HL-60/S4 treated with phorbol 12-myristate 13-acetate at 8.2 ng/mL for 4 days and 3 days (cell line): Measurements from ENCODE around the gene SLC38A10.

Source experiments
- in situ Hi-C: fragments of 300-500 bp; cut with MboI; formaldehyde crosslinking; loops from 2 replicates; pipeline ENCODE4 v1.15.0; 2022; ENCODE audit warnings: low sequenced_read_pairs

Gene SLC38A10

DNA sequence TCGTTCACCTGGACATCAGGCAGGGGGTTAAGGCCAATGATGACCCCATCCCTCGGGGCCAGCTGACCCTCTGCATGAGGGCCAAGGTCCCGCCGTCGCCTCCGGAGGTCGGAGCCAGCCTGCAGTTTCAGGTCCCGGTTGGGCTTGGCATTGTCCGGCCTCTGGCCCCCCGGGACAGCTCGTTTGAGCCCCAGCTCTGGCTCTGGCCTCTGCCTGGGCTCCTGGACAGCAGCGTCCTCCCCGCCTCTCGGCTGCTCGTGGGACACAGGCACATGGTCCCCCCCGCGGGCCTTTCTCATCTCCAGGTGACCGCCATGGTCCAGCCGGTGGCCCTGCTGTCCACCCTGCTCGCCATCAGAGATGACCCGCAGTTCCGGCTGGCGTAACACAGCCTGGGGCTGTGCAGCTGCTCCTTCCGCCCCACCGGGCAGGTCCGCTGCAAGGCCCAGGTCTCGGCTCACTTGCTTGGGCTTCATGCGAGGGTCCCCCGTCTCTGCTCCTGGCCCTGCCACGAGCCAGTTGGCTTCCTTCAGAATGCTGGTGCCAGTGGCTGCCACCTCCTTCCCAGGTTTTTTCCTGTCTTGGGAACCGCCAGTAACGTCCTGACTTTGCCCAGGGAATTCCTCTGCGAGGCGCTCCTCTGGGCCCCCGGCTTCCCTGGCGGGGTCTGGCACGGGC lies 49.3 kb downstream of the SLC38A10 start:
- in situ Hi-C loops: loop anchor here (25.0 kb wide), 1 partner anchor 109 kb away; no protein-coding TSS in a partner anchor

- in situ Hi-C loops: loop anchor here (25.0 kb wide), 1 partner anchor 108 kb away; no protein-coding TSS in a partner anchor
Observed at GRCh38 chr17:81245024-81245664, 50.0 kb downstream of the SLC38A10 start.

DNA sequence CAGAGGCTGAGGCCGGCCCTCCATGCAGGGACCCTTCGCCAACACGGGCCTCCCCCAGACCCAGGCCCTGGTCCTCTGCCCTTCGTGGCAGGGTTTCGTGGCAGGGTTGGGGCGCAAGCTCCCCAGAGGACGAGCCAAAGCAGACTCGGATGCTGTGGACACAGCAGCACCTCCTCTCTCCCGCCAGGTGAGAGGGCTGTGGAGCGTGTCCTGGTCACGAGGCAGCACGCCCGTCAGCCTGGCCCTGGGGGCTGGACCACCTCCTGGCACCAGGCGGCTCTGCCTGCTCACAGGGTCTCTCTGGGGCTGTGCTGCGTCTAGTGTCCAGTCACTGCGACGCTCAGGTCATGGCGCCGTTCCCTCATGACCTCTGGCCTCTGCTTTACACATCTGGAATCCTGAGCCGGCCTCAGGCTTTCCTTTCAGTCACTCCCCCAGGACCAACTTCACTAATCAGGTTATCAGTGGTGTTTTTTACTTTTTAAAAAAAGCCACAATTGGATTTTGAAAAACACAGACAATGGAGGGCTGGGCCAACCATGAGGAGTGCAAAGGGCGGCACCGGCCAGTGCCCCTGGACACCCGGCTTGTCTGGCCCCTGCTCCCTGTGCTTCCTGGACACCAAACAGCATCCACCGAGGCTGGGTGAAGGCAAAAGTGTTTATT lies 50.6 kb downstream of the SLC38A10 start:
- in situ Hi-C loops: loop anchor here (25.0 kb wide), 1 partner anchor 107 kb away; no protein-coding TSS in a partner anchor

- in situ Hi-C loops: loop anchor here (25.0 kb wide), 1 partner anchor 106 kb away; no protein-coding TSS in a partner anchor
Observed at GRCh38 chr17:81243333-81243664, 51.8 kb downstream of the SLC38A10 start.

DNA sequence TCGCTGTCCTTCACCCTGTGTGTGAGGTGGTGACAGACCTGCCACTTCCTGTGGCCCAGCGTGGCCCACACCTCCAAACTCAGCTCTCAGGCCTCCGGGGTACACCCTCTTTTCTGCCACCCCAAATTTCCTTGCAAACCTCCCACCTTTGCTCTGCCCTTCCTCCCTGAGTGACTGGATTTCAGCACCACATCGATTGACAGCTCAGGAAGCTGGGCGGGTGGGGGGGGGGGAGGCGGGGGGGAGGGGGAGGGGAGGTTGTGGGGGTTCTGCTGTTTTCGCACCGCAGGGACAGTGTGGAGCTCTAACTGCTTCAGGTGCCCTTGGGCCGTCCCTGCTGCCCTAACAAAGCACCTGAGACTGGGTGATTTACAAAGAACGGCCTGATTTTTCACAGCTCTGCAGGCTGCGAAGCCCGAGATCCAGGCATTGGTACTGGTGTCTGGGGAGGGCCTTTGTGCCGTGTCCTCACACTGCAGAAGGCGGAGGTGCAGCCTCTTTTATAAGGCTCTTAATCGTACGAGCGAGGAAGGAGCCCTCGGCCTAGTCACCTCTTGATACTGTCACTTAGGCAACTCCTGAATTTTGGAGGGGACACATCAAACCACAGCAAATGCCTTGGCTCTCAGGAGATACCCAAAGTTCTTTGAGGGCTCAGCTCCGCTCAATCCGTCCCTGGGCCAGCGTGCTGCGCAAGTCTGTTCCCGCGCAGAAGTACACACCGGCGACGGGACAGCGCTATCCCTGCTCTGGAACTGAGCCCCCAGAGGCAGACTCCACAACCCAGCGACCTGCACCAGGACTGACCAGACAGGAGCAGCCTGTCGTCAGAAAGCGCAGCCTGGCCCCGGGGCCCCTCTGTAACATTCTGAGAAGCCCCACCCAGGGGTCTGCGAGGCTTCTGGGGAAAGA lies 52.4 kb downstream of the SLC38A10 start:
- in situ Hi-C loops: loop anchor here (25.0 kb wide), 1 partner anchor 105 kb away; no protein-coding TSS in a partner anchor

- in situ Hi-C loops: loop anchor here (25.0 kb wide), 1 partner anchor 105 kb away; no protein-coding TSS in a partner anchor
Observed at GRCh38 chr17:81241648-81242420, 53.3 kb downstream of the SLC38A10 start.

DNA sequence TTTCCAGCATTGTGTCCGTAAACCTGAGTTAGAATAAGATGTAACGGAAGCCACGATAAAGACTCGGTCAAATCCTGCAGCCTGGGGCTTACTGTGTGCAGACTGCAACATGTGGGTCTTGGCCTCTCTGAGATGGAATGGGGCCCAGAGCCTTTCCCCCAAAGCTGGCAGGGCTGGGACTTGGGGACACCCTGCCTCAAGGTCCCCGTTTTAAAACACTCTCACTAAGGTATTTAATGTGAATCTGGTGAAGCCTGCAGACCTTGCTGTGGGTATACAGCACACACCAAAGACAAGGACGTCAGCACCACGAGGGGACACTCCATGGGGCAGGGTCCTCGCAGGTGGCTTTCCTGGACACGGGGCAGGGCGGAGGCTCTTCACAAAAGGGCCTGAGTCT lies 53.9 kb downstream of the SLC38A10 start:
- in situ Hi-C loops: loop anchor here (25.0 kb wide), 1 partner anchor 104 kb away; no protein-coding TSS in a partner anchor

- in situ Hi-C loops: loop anchor here (25.0 kb wide), 1 partner anchor 103 kb away; no protein-coding TSS in a partner anchor
Observed at GRCh38 chr17:81240761-81241160, 54.3 kb downstream of the SLC38A10 start.

DNA sequence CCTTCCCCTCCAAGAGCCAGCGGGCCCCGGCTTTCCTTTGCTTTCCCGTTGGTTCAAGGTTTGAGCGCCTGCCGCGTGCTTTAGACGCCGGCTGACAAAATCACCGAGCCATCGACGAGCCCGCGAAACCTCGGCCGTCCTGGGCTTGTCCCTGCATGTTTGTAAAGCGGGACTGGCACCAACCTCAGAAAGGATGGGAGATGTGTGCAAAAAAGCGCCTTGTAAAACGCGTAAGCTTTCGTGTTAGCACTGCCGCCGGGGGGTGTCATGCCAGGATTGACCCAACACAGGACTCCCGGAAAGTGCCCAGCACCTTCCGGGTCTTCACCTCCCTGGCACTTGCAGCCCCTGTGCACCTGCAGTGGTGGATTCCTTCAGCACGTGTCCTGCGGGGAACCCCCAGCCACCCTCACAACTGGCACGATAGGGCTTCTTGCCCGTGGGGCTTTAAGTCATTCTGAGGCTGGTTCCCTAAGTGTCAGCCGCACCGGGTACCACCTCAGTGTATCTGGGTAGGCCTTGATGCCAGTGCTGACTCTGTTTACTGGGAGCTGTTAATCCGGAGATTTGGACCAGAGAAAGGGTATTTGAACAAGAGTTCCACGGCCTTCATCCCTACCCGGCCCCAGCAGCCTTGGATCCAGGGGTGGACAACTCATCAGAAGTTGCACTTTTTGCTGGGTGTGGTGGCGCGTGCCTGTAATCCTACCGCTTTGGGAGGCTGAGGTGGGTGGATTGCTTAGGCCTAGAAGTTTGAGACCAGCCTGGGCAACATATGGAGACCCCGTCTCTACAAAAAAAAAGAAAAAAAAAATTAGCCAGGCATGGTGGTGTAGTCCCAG lies 55.2 kb downstream of the SLC38A10 start:
- in situ Hi-C loops: loop anchor here (25.0 kb wide), 1 partner anchor 103 kb away; no protein-coding TSS in a partner anchor

GRCh38 chr17:81238815-81239713 lies 56.0 kb downstream of the SLC38A10 start, which contains the start of the genes NDUFAF8 and TEPSIN:
NDUFAF8 (plus strand) TSS chr17:81239318; CDS start chr17:81239364, 46 bp downstream.
TEPSIN (minus strand) TSS chr17:81239055; CDS start chr17:81239033, 22 bp downstream.
- in situ Hi-C loops: loop anchor here (25.0 kb wide), 1 partner anchor 102 kb away; no protein-coding TSS in a partner anchor

DNA sequence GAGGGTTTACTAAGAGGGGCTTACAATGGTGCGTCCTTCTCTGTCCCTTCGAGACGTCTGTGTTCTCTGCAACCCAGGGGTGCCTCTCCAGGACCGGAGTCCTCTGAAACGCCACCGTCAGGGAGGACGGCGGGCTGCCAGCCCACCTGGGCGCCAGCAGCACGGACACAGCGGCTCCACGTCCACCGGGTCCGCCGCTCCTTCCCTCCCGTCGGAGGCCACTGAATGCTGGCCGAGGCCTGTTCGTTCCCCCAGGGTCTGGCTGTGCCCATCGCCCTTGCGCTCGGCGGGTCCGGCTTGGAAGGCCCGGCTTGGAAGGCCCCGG lies 56.7 kb downstream of the SLC38A10 start:
- in situ Hi-C loops: loop anchor here (25.0 kb wide), 1 partner anchor 101 kb away; no protein-coding TSS in a partner anchor

GRCh38 chr17:81237591-81238489 lies 57.3 kb downstream of the SLC38A10 start:
- in situ Hi-C loops: loop anchor here (25.0 kb wide), 1 partner anchor 101 kb away; no protein-coding TSS in a partner anchor

DNA sequence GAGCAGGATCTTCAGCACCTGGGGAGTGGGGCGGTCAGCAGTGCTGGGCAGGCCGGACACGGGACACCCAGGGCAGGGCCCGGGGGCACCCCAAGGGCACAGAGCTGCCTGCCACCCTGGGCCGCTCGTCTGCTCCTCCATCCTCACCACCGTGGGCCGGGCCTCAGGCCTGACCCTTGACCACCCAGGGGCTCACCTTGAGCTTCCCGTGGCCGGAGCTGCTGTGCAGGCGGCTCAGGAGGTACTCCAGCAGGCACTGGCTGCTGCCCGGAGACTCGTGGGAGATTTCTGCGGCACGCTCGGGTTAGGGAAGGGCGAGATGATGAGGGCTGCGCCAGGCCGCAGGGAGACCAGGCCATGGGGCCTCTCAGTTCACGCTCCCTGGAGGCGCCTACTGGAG lies 58.3 kb downstream of the SLC38A10 start:
- in situ Hi-C loops: loop anchor here (25.0 kb wide), 1 partner anchor 99 kb away; no protein-coding TSS in a partner anchor

DNA sequence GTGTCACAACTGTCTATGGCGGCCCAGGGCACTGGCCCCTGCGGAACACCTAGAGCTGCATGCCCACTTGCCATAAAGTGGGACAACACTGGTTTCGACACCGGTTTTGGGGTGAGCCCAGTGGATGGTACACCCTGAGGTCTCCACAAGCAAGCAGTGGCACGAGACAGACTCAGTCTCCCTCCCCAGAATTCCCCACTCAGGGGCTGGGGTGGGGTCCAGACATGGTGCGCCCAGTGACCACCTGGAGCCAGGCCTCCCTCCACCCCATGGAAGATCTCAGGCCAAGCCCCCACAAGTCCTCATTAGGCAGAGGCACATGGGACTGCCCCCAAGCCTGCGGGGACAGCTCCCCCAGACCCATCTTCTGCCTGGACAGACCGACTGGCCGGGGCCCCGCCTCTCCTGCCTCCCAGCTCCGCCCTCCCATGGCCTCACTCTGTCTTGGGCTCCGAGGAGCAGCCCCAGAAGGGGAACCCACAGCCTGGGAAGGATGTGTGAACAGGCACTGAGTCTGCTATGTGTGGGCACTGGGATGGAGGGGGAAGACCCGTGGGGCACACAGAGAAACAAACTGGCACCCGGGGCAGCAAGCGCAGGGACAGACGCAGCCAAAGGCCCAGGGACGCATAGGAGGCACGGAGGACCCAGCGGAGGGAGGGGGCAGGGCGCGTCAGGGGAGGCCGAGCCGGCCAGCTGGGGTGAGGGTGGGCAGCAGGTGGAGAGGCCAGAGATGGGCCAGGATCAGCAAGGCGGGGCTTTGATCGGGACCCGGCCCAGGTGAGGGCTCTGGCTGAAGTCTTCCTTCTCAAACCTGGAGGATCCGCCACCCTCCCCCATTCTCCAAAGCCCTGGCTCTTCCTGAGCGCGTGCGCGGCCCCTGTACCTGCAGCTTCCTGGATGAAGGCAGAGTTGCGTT lies 59.0 kb downstream of the SLC38A10 start:
- in situ Hi-C loops: loop anchor here (25.0 kb wide), 1 partner anchor 99 kb away; no protein-coding TSS in a partner anchor
